Astrocyte of the cerebellum (primary cell): ENCODE results near the gene CLRN2.
A peak's percentile ranks its signal among the peaks of the same experiment; 100 is the strongest.

Experiments
- DNase-seq: peaks from one replicate; pipeline ENCODE4 v3.0.0-alpha.2; 2011; ENCODE audit warnings: low read depth
- H3K4me3 ChIP-seq: 2 replicates; pipeline ENCODE4 v1.5.1; 2011; ENCODE audit warnings: mild to moderate bottlenecking, low read depth, low read length, moderate library complexity
- CTCF ChIP-seq: IDR thresholded peaks from 2 replicates; pipeline ENCODE4 v1.5.1; 2012; ENCODE audit warnings: low read length, low read depth, moderate library complexity, mild to moderate bottlenecking; ENCODE audit errors: missing control alignments
- in situ Hi-C: cut with HindIII; loops from 2 replicates; pipeline ENCODE4 v1.10.0; 2017; ENCODE audit warnings: low sequenced_read_pairs

Gene CLRN2

DNA sequence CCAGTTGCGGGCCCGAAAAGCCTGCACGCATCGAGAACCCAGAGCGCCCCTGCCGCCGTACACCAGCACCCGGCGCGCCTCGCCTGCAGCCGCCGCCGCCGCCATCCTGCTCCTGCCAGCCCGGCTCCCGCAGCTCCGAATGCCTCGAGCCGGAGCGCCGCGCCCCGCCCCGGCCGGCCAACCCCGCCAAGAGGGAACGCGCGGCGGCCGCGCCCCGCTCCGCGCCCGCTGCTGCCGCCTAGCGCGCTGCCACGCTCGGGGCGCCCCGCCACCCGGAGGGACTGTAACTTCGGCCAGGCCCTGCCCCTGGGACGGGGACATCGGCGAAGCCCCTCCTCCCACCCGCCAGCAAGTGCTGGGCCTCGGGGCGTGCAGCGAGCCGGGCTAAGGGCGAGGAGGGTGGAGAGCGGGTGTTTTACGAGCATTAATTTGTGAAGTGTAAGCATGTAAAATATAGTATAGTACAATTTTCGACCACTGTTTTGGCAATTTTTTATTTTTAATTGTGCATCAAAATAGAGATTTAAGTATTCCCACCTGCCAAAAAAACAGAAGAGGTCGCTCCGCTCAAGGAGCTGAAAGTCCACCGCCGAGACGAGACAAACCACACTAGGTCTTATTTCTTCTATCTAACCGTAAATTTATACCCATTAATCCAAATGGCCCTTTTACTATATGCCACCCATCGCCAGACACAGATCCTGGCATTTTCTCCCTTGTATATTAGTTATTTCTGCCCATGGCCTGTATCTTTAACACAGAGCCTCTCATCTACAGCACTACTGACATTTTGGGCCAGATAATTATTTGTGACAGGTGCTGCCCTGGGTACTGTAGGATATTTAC is 2.8 kb upstream of the CLRN2 start, which contains the start of gene QDPR:
QDPR (minus strand) TSS at position 141 of the 846 bp plus-strand sequence; CDS start at position 105, 36 bp downstream.
- TF ChIP-seq CTCF: peak; percentile 18
- peak within 1 kb of the TSS; percentile 66 for H3K4me3 ChIP-seq
- in situ Hi-C loops: no loop called here
- no peak for DNase-seq

- no peak overlapping the region for H3K4me3 ChIP-seq
- in situ Hi-C loops: no loop called here
- TF ChIP-seq CTCF: no peak
- DNase-seq: no peak
Observed at GRCh38 chr4:17512973-17513665, 1.8 kb upstream of the CLRN2 start.

DNA sequence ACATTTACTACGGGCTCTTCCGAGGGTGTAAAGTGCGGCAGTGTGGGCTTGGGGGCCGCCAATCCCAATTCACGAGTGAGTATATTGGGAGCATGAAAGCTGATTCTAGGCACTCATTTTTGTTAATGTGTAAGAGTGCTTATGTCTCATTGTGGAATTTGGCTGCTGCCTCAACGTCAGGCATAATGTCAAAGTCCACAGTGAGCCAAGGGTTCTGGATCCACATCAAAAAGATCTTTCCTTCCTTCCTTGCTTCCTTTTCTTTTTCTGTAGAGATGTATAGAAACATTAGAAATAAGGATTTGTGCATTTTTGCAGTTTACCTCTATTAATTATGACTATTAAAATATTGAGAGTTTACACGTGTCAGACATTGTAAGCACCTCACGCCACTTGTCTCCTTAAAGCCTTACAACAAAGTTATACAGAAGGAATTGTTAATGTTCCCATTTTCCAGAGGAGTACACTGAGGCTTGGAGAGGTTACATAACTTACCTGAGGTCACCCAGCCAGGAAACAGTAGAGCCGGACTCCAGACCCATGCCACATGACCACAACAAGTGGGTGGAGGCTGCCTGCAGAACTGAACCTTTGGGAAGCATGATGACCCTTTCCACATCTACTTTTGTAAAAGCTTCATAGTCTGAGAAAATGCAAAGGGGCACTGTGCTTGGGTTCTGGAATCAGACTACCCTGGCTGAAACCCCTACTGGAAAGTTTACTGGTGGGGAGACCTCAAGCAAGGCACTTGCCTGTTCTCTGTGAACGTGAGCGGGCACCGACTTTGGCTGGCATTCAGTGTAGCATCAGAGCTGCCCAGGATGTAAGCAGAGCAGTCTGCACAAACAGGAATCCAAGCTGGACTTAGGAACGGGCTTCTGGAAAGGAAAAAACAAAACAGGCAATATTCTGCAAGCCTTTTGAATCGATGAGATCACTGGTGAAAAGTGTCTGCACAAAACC is 761 bp downstream of the CLRN2 start:
- in situ Hi-C loops: no loop called here
- H3K4me3 ChIP-seq: no peak overlapping the region
- TF ChIP-seq CTCF: no peak
- no peak for DNase-seq

DNA sequence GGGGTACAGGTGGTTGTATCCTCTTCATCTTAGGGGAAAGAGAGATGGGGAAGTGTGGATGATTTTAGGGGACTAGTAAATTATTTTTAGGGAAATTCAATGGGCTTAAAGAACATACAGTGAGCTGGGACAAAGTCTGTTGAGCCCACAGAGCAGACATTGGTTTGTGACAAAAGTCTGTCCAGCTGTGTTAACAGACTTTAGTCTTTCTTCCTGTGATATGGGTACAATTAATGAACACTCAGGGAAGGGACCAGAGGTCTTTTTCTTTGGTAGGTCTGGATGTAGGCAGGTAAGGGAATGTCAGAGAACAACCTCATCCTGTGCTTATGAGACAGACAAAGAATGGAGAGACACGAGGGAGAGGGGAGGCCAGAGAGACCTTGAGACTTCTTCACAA is 2.0 kb downstream of the CLRN2 start:
- in situ Hi-C loops: no loop called here
- TF ChIP-seq CTCF: no peak
- no peak overlapping the region for H3K4me3 ChIP-seq
- DNase-seq: no peak

GRCh38 chr4:17517664-17518063 is 2.7 kb downstream of the CLRN2 start:
- no peak for DNase-seq
- no peak for TF ChIP-seq CTCF
- in situ Hi-C loops: no loop called here
- no peak overlapping the region for H3K4me3 ChIP-seq

- in situ Hi-C loops: no loop called here
- H3K4me3 ChIP-seq: no peak overlapping the region
- TF ChIP-seq CTCF: no peak
- DNase-seq: no peak
Observed at GRCh38 chr4:17521595-17521994, 6.6 kb downstream of the CLRN2 start.
